Sigmoid colon (tissue), 4 donors: Measurements from ENCODE around the gene SFRP4.

Source experiments
- EP300 ChIP-seq, 4 donors: sonication (generic); formaldehyde crosslinking; IDR thresholded peaks; one replicate each; pipeline ENCODE4 v1.6.1; 2017; ENCODE audit warnings: antibody characterized with exemption in 4 of 4
- POLR2A ChIP-seq, 2 donors: fragments of 450-650 bp; IDR thresholded peaks; one replicate each; pipeline ENCODE4 v1.6.1; 2016; ENCODE audit warnings: antibody characterized with exemption in 2 of 2, mild to moderate bottlenecking in 2 of 2, moderate library complexity in 2 of 2
- POLR2AphosphoS5 ChIP-seq, 4 donors: sonication (generic); formaldehyde crosslinking; IDR thresholded peaks; one replicate each; pipeline ENCODE4 v1.6.1; 2017; ENCODE audit warnings: antibody characterized with exemption in 4 of 4
- TF ChIP-seq, protein P1 (sequence below), 4 experiments: fragments of 450-650 bp in 3 of 4; fragments of 200-600 bp in 1 of 4; IDR thresholded peaks; one replicate each; pipeline ENCODE4 v1.5.1; 2016 to 2019; ENCODE audit warnings: antibody characterized with exemption in 4 of 4, mild to moderate bottlenecking in 3 of 4, moderate library complexity in 2 of 4

DNA sequence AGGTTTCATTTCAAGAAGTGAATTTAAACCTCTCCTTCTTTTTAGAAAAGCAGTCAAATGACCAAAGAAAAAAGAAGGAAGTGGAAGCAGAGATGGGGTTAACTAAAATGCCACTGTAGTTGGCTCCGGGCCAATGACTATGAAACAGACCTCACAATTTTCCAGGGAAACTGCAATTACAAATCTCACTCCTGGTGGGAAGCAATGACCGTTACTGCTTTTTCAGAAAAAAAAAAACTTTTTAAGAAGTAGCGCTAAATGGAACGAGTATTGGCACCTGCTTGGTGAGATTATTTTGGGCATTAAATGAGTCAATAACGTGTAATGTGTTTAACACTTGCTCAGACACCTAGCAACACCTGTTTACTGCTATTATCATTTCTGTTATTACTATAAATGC is 1.2 kb downstream of the SFRP4 start:
- TF ChIP-seq, protein P1, sequence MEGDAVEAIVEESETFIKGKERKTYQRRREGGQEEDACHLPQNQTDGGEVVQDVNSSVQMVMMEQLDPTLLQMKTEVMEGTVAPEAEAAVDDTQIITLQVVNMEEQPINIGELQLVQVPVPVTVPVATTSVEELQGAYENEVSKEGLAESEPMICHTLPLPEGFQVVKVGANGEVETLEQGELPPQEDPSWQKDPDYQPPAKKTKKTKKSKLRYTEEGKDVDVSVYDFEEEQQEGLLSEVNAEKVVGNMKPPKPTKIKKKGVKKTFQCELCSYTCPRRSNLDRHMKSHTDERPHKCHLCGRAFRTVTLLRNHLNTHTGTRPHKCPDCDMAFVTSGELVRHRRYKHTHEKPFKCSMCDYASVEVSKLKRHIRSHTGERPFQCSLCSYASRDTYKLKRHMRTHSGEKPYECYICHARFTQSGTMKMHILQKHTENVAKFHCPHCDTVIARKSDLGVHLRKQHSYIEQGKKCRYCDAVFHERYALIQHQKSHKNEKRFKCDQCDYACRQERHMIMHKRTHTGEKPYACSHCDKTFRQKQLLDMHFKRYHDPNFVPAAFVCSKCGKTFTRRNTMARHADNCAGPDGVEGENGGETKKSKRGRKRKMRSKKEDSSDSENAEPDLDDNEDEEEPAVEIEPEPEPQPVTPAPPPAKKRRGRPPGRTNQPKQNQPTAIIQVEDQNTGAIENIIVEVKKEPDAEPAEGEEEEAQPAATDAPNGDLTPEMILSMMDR (IDR thresholded peaks at IDR 0.05), result no peak
- no peak for TF ChIP-seq POLR2A (IDR thresholded peaks at IDR 0.05)
- no peak for TF ChIP-seq EP300 (IDR thresholded peaks at IDR 0.05)
- no peak for TF ChIP-seq POLR2AphosphoS5 (IDR thresholded peaks at IDR 0.05)
